NB4 (cell line): Measurements from ENCODE around the gene USP9Y.
"Not testable (repeated sequence)": the region's sequence is repeated elsewhere in the genome, so short reads cannot be mapped to it uniquely, and the experiment has no call there.

Experiments used
- DNase-seq: peaks from one replicate; pipeline ENCODE4 v3.0.0; 2010; ENCODE audit warnings: low read depth
- H3K4me3 ChIP-seq: one replicate; pipeline ENCODE4 v1.5.1; 2011; ENCODE audit warnings: mild to moderate bottlenecking, low read depth, low read length, moderate library complexity
- MYC ChIP-seq: IDR thresholded peaks from 2 replicates; pipeline ENCODE4 v1.6.1; 2011; ENCODE audit warnings: low read depth, low read length
- POLR2A ChIP-seq: IDR thresholded peaks from 2 replicates; pipeline ENCODE4 v1.6.1; 2011; ENCODE audit warnings: mild to moderate bottlenecking; ENCODE audit not compliant: insufficient read length; ENCODE audit errors: extremely low read depth
- TF ChIP-seq, protein P1 (sequence below): IDR thresholded peaks from one replicate; pipeline ENCODE4 v1.5.1; 2012; ENCODE audit warnings: low read depth, low read length
- TF ChIP-seq, protein P2 (sequence below): IDR thresholded peaks from 2 replicates; pipeline ENCODE4 v1.6.1; 2011; ENCODE audit warnings: low read depth, low read length

Gene USP9Y, protein sequence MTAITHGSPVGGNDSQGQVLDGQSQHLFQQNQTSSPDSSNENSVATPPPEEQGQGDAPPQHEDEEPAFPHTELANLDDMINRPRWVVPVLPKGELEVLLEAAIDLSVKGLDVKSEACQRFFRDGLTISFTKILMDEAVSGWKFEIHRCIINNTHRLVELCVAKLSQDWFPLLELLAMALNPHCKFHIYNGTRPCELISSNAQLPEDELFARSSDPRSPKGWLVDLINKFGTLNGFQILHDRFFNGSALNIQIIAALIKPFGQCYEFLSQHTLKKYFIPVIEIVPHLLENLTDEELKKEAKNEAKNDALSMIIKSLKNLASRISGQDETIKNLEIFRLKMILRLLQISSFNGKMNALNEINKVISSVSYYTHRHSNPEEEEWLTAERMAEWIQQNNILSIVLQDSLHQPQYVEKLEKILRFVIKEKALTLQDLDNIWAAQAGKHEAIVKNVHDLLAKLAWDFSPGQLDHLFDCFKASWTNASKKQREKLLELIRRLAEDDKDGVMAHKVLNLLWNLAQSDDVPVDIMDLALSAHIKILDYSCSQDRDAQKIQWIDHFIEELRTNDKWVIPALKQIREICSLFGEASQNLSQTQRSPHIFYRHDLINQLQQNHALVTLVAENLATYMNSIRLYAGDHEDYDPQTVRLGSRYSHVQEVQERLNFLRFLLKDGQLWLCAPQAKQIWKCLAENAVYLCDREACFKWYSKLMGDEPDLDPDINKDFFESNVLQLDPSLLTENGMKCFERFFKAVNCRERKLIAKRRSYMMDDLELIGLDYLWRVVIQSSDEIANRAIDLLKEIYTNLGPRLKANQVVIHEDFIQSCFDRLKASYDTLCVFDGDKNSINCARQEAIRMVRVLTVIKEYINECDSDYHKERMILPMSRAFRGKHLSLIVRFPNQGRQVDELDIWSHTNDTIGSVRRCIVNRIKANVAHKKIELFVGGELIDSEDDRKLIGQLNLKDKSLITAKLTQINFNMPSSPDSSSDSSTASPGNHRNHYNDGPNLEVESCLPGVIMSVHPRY (N-terminal part only)

DNA sequence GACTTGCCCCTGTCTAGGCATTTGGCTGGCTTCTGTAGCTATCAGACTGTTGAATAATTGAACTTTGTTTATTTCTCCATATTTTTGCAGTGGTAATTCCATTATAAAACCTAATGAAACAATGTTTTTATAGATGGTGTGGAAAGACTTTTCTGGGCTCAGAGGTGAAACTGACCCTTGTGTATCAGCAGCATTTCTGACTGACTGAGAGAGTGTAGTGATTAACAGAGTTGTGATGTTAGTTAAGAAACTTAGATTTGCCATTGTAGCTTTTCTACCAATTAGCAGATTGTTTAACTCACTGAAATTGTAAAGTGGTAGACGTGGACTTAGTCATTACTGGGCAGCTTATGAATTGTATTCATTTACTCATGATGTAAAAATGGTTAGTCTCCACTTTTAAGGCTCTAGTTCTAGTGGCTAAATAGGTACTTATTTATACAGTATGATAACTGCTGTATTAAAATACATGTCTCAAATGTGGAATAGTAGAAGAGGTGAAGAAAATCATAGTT, at the start of gene USP9Y:
Gene USP9Y, plus strand, starts transcription at position 51 of the 515 bp plus-strand sequence. CDS start 8,217 bp downstream, outside the sequence.
- H3K4me3 ChIP-seq, result no peak within 1 kb of the TSS
- TF ChIP-seq, protein P1, sequence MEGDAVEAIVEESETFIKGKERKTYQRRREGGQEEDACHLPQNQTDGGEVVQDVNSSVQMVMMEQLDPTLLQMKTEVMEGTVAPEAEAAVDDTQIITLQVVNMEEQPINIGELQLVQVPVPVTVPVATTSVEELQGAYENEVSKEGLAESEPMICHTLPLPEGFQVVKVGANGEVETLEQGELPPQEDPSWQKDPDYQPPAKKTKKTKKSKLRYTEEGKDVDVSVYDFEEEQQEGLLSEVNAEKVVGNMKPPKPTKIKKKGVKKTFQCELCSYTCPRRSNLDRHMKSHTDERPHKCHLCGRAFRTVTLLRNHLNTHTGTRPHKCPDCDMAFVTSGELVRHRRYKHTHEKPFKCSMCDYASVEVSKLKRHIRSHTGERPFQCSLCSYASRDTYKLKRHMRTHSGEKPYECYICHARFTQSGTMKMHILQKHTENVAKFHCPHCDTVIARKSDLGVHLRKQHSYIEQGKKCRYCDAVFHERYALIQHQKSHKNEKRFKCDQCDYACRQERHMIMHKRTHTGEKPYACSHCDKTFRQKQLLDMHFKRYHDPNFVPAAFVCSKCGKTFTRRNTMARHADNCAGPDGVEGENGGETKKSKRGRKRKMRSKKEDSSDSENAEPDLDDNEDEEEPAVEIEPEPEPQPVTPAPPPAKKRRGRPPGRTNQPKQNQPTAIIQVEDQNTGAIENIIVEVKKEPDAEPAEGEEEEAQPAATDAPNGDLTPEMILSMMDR, result no peak
- TF ChIP-seq MYC (no peak), POLR2A (no peak)
- TF ChIP-seq, protein P2, sequence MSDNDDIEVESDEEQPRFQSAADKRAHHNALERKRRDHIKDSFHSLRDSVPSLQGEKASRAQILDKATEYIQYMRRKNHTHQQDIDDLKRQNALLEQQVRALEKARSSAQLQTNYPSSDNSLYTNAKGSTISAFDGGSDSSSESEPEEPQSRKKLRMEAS, result no peak
- no peak for DNase-seq

DNA sequence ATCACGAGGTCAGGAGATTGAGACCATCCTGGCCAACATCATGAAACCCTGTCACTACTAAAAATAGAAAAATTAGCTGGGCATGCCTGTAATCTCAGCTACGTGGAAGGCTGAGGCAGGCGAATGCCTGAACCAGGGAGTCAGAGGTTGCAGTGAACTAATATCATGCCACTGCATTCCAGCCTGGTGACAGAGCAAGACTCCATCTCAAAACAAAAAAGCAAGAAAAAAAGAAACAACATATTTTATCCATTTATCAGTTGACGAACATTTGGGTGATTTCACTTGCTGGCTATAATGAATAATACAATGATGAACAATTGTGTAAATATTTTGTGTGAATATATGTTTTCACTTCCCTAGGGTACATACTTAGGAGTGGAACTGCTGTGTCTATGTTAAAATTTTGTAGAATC, 49.4 kb upstream of the USP9Y start:
- TF ChIP-seq, protein P2, result no peak
- TF ChIP-seq MYC (no peak), POLR2A (no peak)
- TF ChIP-seq, protein P1, result no peak
- no peak overlapping the region for H3K4me3 ChIP-seq
- no peak for DNase-seq

DNA sequence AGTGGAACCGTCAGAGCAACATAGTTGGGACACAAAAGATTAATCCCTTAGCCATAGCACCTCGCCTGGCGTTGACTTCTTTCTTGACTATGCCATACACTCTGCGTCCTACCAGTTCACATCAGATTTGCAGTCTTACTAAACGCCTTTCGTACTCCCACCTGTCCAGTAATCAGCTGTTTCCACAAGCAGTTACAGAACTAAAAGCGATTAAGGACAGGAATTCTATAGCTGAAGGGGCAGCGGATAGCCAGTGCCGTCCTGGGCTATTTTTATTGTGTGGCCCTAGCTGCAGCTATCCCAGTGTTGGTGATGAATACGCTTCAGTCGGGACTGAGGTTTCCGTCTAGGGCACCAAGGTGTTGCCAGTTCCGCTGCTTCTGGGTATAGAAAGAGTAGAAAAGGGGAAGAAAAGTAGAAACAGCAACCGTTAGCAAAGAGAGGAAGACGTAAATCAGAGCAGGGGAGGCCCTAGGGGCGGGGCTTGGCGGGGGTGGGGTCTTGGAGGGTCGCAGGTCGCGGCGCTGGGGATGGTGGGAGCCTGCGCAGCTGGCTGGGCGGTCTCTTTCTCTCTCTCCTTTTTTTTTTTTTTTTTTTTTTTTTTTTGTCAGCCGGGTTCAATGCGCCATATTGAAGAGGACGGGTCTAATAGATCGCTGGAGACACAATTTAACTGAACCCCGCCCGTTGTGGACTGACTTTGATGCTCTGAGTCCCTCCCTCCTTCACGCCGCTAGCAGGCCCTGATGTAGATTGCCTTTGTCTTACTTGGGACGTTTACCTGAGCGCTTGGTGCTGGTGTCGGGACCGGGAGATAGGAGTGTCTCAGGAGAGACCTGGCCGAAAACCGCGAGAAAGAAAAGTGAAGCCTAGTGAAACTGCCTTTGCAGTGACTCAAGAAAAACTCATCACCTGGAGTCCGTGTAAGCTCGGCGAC, 39.0 kb upstream of the USP9Y start:
- H3K4me3 ChIP-seq, result no peak overlapping the region
- DNase-seq, result no peak
- TF ChIP-seq, protein P2, result no peak
- TF ChIP-seq, protein P1, result no peak
- TF ChIP-seq POLR2A (no peak), MYC (no peak)

DNA sequence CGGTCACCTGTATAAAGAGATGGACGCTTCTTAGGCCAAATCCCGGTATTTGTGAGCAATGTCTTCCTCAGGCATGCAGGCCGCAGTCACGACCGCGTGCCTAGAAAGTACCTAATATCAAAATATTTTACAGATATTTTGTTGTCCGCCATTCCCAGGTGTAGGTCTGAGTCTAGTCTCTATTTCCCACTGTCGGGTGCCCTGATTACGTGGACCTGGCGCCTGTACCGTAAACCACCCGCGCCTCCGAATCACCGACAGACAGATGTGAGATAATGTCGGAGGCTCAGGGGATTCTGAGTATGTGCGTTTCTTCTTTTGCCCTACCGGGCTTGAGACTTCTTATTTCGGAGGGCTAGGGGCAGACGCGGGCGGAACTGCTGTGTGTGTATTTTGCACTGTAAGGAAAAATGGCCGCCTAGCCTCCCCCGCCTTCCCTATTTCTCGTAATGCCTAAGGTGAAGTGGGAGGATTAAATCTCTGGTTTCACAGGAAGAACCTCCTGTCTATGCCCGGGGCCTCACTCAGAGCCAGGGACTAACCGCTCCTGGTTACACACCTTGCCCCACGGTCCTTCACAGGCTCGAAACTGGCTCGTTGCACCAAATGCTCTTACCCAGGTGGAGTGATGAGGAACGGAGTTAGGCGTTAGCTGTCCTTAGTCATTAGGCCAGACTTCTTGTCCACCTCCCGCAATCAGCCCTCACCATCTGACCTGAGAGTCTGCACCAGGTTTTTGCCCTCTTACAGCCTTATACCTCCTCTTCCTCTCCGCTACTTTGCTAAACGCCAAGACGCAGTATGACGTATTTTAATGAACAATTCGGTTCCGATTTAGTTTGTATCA, 38.1 kb upstream of the USP9Y start:
- no peak for DNase-seq
- H3K4me3 ChIP-seq, result no peak overlapping the region
- TF ChIP-seq MYC (no peak), POLR2A (no peak)
- TF ChIP-seq, protein P2, result no peak
- TF ChIP-seq, protein P1, result no peak

DNA sequence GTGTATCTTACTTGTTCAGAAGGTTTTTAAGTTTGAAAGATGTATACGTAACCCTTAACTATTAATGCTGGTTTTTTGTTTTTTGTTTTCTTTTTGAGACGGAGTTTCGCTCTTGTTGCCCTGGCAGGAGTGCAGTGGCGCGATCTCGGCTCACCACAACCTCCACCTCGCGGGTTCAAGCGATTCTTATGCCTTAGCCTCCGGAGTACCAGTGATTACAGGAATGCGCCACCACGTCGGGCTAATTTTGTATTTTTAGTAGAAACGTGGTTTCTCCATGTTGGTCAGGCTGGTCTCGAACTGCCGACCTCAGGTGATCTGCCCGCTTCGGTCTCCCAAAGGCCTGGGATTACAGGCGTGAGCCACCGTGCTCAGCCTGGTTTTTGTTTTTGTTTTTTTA, 37.2 kb upstream of the USP9Y start:
- not testable (repeated sequence) for H3K4me3 ChIP-seq, DNase-seq
